Activated CD8-positive, alpha-beta T cell treated with anti-CD3 and anti-CD28 coated beads for 36 hours (primary cell): ENCODE data around the gene KLHL29. TPM values are rescaled to one million over a fixed set of nuclear protein-coding genes. Genes with fewer than 3 reads are reported as not detected.
A peak's percentile ranks its signal among the peaks of the same experiment; 100 is the strongest.

Source experiments
- ATAC-seq: fragments of 200-7000 bp; cut with Tn5 transposase; one replicate; pipeline ENCODE4 v1.10.0; 2021; ENCODE audit warnings: mild to moderate bottlenecking, moderate library complexity
- CTCF ChIA-PET: fragments of 350-600 bp; sonication (Branson Sonifier 250); formaldehyde crosslinking; loops from one replicate; lab custom pipeline; 2021; ENCODE audit warnings: antibody characterized with exemption; lab: Charles Lee
- POLR2A ChIA-PET: fragments of 350-600 bp; sonication (Branson Sonifier 250); formaldehyde crosslinking; loops from one replicate; lab custom pipeline; 2021; ENCODE audit warnings: antibody characterized with exemption; lab: Charles Lee
- DNase-seq: peaks from one replicate; pipeline ENCODE4 v3.0.0-alpha.2; 2020
- H3K27ac Mint-ChIP-seq: one replicate; pipeline ENCODE4 v1.8.0; 2021; ENCODE audit warnings: mild to moderate bottlenecking, mixed read lengths
- H3K27me3 Mint-ChIP-seq: one replicate; pipeline ENCODE4 v1.8.0; 2021; ENCODE audit warnings: mixed read lengths
- H3K36me3 Mint-ChIP-seq: one replicate; pipeline ENCODE4 v1.8.0; 2021; ENCODE audit warnings: low read depth, mixed read lengths
- H3K4me1 Mint-ChIP-seq: one replicate; pipeline ENCODE4 v1.8.0; 2021; ENCODE audit warnings: low read depth, mixed read lengths
- H3K4me3 Mint-ChIP-seq: one replicate; pipeline ENCODE4 v1.8.0; 2021; ENCODE audit warnings: mild to moderate bottlenecking, moderate library complexity, mixed read lengths
- H3K9me3 Mint-ChIP-seq: one replicate; pipeline ENCODE4 v1.8.0; 2021; ENCODE audit warnings: mixed read lengths
- intact Hi-C: fragments of 100-400 bp; cut with micrococcal nuclease; formaldehyde crosslinking; loops from one replicate; pipeline ENCODE4 v1.10.0; 2022
- total RNA-seq, 2 experiments: library from RNA; stranded (reverse); gene quantifications; one replicate each; pipeline ENCODE4 v1.2.3, GENCODE V29; 2021
- TF ChIP-seq, protein P1 (sequence below): fragments of 200-600 bp; IDR thresholded peaks from one replicate; pipeline ENCODE4 v1.8.0; 2022; ENCODE audit warnings: antibody characterized with exemption, mild to moderate bottlenecking

The KLHL29 gene
- total RNA-seq, 2 experiments from 2014 or later = 1.0 to 1.2 TPM

DNA sequence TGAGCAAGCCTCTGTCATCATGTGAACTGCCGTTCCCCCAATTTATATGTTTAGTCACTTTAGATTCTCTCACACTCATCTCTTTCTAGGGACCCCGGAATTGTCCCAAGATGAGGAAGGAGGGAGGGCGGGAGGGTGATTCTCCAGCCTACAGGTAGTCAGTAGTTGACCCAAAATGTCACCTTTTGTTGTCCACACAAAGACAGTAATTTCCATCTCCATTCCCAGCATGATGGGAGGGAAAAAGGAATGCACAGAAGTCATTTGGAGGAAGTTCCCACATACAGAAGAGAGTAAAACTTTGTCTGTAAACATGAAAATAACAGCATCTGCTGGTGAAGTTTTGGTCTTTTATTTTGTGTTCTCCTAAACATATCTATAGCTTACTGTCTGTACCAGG, 222.9 kb downstream of the KLHL29 start:
- ChIA-PET POLR2A (no interaction called here), CTCF (interaction anchor here (2.8 kb wide), 1 partner anchor 17 kb away, joined by 8 read pairs; no protein-coding TSS in a partner anchor)
- no peak for DNase-seq
- Mint-ChIP-seq H3K4me1 (no peaks in the 10 kb centered on the region), H3K27ac (no peak overlapping the region), H3K4me3 (no peak overlapping the region), H3K9me3 (peaks cover 19% of the 10 kb centered on the region), H3K36me3 (no peaks in the 10 kb centered on the region), H3K27me3 (peaks cover 6% of the 10 kb centered on the region)
- ATAC-seq = no peak
- TF ChIP-seq, protein P1, sequence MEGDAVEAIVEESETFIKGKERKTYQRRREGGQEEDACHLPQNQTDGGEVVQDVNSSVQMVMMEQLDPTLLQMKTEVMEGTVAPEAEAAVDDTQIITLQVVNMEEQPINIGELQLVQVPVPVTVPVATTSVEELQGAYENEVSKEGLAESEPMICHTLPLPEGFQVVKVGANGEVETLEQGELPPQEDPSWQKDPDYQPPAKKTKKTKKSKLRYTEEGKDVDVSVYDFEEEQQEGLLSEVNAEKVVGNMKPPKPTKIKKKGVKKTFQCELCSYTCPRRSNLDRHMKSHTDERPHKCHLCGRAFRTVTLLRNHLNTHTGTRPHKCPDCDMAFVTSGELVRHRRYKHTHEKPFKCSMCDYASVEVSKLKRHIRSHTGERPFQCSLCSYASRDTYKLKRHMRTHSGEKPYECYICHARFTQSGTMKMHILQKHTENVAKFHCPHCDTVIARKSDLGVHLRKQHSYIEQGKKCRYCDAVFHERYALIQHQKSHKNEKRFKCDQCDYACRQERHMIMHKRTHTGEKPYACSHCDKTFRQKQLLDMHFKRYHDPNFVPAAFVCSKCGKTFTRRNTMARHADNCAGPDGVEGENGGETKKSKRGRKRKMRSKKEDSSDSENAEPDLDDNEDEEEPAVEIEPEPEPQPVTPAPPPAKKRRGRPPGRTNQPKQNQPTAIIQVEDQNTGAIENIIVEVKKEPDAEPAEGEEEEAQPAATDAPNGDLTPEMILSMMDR = no peak
- intact Hi-C loops = no loop called here

DNA sequence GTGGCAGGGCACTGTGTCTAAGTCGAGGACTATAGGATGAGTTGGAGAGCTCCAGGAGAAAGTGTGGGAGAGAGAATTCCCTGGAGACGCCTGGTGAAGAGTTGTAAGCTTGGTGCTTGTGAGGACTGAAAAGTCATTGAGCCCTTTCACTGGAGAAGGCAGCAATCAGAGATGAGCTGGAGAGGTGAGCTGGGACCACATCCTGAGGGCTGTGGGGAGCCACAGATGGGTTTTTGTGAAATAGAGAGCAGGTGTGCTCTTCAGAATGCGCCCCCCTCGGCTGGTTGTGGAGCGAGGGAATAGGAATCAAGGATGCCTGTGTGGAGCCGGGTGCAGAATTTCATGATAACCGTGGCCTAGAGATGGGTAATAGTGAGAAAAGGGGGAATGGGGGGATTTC, 224.3 kb downstream of the KLHL29 start:
- TF ChIP-seq, protein P1 = no peak
- peaks cover 6% of the 10 kb centered on the region for H3K4me1 Mint-ChIP-seq
- H3K27me3 Mint-ChIP-seq = peaks cover 6% of the 10 kb centered on the region
- H3K36me3 Mint-ChIP-seq = no peaks in the 10 kb centered on the region
- POLR2A ChIA-PET = no interaction called here
- intact Hi-C loops = no loop called here
- ATAC-seq (no peak), DNase-seq (no peak)
- no peak overlapping the region for H3K4me3 Mint-ChIP-seq
- CTCF ChIA-PET = no interaction called here
- peaks cover 19% of the 10 kb centered on the region for H3K9me3 Mint-ChIP-seq
- no peak overlapping the region for H3K27ac Mint-ChIP-seq

DNA sequence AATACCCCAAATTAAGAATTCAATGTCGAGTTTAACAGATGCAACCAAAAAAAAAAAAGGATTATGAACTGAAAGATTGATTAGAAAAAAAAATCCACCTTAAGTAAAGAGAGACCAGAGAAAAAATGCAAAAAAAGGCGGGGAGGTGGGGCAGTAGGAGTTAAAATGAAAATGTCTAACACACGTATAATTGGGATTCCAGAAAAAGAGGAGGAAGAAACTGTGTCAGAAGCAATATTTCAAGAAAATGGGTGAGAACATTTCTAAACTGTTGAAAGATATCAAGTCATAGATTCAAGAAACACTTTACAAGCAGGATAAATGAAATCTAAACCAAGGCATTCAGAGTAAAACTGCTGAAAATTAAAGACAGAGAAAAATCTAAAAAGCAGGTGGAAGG, 226.9 kb downstream of the KLHL29 start:
- H3K4me3 Mint-ChIP-seq = no peak overlapping the region
- peaks cover 13% of the 10 kb centered on the region for H3K4me1 Mint-ChIP-seq
- no peaks in the 10 kb centered on the region for H3K36me3 Mint-ChIP-seq
- TF ChIP-seq, protein P1 = no peak
- intact Hi-C loops = no loop called here
- ATAC-seq (no peak), DNase-seq (no peak)
- CTCF ChIA-PET = no interaction called here
- peaks cover 6% of the 10 kb centered on the region for H3K27me3 Mint-ChIP-seq
- H3K27ac Mint-ChIP-seq = no peak overlapping the region
- POLR2A ChIA-PET = no interaction called here
- peaks cover 12% of the 10 kb centered on the region for H3K9me3 Mint-ChIP-seq

DNA sequence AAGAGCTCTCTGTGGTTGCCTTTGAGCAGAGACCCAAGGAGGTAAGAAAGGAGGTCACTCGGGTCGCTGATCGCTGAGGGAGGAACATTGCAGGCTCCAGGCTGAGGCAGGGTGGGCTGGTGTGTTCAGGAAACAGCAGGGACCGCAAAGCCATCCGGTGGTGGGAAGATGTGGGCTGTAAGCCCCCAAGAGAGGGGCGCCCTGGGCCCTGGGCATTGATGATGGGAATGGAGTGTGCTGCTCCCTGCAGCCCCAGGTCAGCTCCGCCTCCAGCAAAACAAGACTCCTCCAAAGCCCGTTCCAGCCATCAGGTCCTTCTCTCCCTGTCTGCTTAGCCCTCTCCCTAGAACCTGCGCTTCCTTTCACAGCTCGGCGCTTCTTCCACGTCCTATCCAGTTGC, 229.7 kb downstream of the KLHL29 start:
- Mint-ChIP-seq H3K4me3 (no peak overlapping the region), H3K4me1 (peaks cover 13% of the 10 kb centered on the region), H3K27me3 (peaks cover 5% of the 10 kb centered on the region), H3K36me3 (no peaks in the 10 kb centered on the region), H3K27ac (no peak overlapping the region), H3K9me3 (peaks cover 5% of the 10 kb centered on the region)
- CTCF ChIA-PET = interaction anchor here (1.3 kb wide), 1 partner anchor 10 kb away, joined by 3 read pairs; no protein-coding TSS in a partner anchor
- TF ChIP-seq, protein P1 = no peak
- DNase-seq (peak; percentile 12), ATAC-seq (peak; percentile 24)
- POLR2A ChIA-PET = no interaction called here
- intact Hi-C loops = no loop called here

DNA sequence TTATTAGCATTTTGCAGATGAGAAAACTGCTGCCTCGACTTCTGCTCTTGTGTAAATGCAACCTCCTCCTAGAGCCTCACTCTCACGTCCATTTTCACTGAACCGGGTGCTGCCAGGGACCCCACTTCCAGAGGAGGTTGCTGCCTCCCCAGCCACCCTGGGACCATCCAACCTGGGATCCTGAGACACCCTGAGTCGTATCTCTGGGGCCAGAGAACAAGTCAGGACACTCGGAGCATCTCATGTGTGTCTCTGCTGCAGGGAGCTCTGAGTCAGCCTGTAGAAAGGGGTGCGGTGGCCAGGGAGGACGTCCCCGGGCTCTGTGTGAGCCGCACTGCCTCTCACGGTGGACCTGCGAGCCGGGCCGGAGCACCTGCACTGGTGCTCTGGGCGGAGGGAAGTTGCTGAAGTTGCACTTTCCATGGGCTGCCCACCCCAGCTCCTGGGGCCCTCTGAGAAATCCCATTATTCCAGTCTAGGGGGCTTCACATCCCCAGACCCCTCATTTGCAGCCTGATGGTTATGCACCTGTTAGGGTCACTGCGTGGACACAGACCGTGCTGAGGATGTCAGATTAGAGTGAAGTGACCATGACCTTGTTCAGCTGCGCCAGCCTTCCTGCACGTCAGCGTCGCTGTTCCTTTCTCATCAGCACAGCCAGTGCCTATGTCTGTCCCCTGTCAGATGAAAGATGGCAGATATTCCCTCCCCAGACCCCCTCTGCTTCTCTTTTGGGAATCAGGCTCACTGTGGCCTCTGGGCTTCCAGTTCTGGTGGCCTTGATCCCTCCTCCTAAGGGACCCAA, 230.4 kb downstream of the KLHL29 start:
- Mint-ChIP-seq H3K27ac (no peak overlapping the region), H3K27me3 (peaks cover 5% of the 10 kb centered on the region), H3K36me3 (no peaks in the 10 kb centered on the region), H3K9me3 (peaks cover 5% of the 10 kb centered on the region), H3K4me3 (no peak overlapping the region), H3K4me1 (peaks cover 13% of the 10 kb centered on the region)
- intact Hi-C loops = no loop called here
- POLR2A ChIA-PET = no interaction called here
- CTCF ChIA-PET = interaction anchor here (1.0 to 1.7 kb wide), 3 partner anchors 9 to 10 kb away, joined by 3 to 4 read pairs (median 3); no protein-coding TSS in a partner anchor
- ATAC-seq (no peak), DNase-seq (no peak)
- TF ChIP-seq, protein P1 = no peak
